Posterior cingulate gyrus (tissue), 11 donors: Measurements from ENCODE around the gene SPATA12.
A peak's percentile ranks its signal among the peaks of the same experiment; 100 is the strongest.

Experiments
- DNase-seq, 10 donors: peaks; one replicate each; pipeline versions ENCODE4 v3.0.0 to v3.0.0-alpha.2; 2020 to 2021; ENCODE audit warnings: mixed read lengths in 3 of 10
- intact Hi-C: fragments of 100-400 bp; cut with DNase I; formaldehyde crosslinking; loops from one replicate; pipeline ENCODE4 v1.15.1; 2023

The SPATA12 gene

DNA sequence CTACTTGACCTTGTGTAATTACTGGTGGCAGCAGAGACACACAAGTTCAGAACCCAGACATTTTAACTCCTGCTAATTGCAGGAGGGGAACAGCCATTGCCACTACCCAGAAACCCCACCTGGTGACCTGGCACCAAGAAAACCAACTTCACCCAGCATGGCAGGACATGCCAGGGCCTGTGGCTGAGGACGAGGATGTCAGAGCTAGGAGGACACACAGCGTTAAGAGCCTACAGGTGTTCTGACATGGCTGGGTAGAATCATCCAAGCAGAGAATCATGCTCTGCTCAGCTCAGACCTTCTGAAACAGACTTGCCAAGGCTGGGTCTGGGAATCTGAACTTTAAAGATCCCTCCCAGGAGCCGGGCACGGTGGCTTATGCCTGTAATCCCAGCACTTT lies 11.7 kb upstream of the SPATA12 start:
- intact Hi-C loops = no loop called here

DNA sequence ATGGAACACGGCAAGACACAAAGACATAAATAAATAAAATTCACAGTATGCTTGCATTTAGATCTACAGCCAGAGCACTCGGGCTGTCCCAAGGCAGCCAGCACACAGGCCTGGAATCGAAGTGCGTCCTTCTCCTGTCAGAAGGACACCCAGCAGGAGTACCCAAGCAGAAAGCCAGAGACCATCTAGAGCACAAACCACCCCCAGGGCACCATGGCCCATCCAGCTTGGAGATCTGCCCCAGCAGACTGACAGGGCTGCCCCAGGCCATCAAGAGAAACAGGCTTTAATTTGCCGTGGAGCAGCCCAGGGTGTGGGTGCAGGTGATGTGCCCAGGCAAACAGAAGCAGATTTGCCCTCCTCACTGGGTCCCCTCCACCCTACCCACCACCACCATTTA lies 7.8 kb upstream of the SPATA12 start:
- no peak for DNase-seq
- intact Hi-C loops = no loop called here

More for the DNA sequence above, 11.7 kb upstream of the SPATA12 start:
- DNase-seq = no peak

DNA sequence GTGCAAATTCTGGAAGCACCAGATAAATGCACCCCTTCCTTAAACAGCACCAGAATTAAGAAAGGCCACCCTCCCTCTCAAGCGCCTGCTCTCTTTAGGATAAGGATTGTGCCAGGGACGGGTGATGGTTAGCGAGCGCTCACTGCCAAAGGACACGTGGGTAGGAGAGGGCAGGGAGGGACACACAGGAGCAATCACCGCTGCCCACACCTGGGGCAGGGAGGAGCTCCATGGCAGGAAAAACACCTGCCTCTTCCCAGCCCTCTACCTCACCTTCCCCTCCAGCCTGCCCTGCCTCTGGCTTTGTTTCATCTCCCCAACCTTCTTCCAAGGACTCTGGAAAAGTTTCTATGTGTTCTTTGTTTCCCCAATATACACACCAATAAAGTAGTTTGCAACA lies 7.3 kb upstream of the SPATA12 start:
- intact Hi-C loops = no loop called here
- DNase-seq = no peak

DNA sequence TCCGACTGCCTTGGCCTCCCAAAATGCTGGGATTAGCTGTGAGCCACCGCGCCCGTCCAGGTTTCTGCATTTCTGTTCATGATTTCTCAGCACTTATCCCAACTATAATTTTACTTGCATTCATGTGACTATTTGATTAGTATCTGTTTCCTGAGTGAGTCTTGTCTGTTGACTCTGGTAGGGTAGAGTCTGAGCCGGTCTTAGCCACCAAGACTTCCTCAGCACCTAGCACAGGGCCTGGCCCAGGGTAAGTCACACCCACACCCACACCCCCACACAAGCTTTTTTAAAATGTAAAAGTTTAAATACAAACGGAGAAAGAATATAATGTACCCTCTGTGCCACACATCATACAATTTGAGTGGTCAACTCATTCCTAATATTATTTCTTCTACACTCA lies 3.1 kb upstream of the SPATA12 start:
- DNase-seq = no peak
- intact Hi-C loops = no loop called here

DNA sequence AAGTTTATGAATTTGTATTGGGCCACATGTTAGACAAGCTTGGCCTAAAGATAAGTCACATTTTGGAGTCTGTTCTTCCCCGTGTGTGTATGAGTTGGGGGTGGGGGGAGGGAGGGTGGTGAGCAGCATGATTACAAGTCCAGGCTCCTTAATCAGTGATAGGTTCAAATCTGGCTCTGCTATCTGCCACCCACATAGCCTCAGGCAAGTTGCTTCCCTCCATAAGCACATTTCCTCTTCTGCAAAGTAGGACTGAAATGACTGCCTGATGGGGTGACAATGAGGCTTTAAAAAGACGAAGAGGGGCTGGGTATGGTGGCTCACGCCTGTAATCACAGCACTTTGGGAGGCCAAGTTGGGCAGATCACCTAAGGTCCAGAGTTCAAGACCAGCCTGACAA lies 1.1 kb upstream of the SPATA12 start:
- DNase-seq = no peak
- intact Hi-C loops = no loop called here

DNA sequence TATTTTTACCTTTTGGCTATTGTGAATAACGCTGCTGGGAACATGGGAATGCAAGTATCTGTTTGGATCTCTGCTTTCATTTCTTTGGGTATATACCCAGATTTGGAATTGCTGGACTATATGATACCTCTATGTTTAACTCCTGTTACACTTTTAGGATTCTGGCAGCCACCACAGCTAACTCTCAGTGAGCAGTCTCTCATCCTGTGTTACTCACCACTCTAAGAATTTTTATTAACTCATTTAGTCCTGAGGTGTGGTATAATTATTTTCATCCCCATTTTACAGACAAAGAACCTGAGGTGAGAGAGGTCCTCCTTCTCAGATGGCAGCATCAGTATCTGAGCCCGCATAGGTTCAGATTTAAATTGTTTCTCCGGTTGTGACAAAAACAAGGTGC lies 1.1 kb downstream of the SPATA12 start:
- DNase-seq = no peak
- intact Hi-C loops = no loop called here

DNA sequence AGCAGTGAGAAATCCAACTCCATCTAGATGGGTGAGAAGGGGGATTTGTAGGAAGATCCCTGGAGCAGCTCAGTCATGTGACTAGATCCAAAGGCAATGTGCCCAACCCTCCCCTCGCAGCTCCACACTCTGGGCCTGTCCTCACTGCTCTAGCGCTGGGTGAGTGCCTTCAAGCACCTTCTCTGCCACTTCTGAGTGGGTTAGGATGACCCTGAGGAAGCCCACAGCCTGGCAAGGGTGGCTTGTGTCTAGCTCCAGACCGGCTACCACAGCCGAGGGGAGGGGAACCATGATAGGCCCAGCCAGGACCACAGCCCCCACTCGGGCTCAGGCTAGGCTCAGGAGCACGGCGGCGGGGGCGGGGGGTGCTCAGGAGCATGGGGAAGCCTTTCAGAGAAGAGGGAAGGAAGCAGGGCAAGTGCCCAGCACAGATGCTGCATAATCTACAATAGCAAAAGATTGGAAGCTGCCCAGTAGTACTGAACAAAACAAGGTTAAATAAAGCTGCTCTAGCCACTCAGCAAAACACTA lies 1.7 kb downstream of the SPATA12 start:
- intact Hi-C loops = no loop called here
- peak in 2 of 10 donors; percentile 16 to 84 for DNase-seq

DNA sequence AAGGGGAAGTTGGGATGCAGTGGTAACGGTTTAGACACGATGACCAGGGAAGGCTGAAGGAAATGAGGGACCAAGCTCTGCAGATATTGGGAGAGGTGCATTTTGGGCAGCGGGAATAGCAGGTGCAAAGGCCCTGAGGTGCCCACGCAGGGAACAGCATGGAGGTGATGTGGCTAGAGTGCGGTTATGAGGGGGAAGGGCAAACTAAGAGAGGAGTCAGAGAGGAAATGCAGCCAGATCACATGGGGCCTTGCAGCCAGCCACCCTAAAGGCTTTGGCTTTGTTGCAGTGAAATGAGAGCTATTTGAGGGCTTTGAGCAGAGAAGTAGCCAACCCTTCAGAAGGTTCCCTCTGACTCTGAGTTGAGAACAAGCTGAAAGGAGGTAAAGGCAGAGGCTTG lies 2.6 kb downstream of the SPATA12 start:
- intact Hi-C loops = no loop called here
- DNase-seq = peak in 1 of 10 donors; percentile 41

DNA sequence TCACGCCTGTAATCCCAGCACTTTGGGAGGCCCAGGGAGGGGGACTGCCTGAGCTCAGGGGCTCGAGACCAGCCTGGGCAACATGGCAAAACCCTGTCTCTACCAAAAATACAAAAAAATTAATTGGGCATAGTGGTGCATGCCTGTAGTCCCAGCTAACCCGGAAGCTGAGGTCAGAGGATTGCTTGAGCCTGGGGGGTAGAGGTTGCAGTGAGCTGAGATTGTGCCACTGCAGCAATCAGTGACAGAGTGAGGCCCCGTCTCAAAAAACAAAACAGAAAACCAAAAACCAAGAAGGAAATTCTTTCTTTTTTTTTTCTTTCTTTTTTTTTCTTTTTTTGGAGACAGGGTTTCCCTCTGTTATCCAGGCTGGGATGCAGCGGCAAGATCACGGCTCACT lies 3.5 kb downstream of the SPATA12 start:
- peak in 1 of 10 donors; percentile 17 for DNase-seq
- intact Hi-C loops = no loop called here

DNA sequence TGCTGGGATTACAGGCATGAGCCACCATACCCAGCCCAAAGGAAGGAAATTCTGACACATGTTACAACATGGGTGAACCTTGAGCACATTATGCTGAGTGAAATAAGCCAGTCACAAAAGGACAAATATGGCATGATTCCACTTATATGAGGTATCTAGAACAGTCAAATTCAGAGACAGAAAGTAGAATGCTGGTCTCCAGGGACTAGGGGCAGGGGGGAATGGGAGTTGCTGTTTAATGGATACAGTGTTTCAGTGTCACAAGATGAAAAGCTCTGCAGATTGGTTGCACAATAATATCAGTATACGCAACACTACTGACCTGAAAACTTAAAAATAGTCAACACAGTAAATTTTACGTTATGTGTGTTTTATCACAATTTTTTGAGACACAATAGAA lies 4.1 kb downstream of the SPATA12 start:
- DNase-seq = no peak
- intact Hi-C loops = no loop called here

DNA sequence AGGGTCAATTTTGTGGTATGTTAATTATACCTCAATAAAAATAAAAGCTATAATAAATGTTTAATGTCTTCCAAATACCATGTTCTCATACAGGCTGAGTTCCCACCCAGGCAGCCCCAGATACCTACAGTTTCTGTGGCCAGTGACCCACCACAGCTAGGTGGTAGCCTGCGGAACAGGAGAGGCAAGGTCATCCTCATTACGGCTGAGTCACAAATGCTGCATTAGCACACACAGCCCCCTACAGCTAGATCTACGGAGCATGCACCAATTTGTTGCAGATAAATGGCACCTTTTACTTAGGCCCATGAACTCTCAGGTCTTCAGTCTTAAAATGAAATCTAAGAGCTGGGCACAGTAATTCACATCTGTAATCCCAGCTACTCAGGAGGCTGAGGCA lies 5.1 kb downstream of the SPATA12 start:
- intact Hi-C loops = no loop called here
- DNase-seq = no peak

DNA sequence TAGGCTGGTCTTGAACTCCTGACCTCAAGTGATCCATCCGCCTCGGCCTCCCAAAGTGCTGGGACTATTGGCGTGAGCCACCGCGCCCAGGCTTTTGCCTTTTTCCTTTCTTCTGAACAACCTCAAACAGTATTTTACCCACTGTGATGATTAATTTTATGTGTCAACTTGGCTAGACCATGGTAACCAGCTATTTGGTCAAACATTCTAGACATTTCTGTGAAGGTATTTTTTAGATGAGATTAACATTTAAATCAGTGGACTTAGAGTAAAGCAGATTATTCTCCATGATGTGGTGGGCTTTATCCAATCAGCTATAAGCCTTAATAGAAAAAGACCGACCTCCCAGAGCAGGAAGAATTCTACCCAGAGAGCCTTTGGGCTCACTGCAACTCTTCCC lies 6.0 kb downstream of the SPATA12 start:
- intact Hi-C loops = no loop called here
- DNase-seq = no peak

DNA sequence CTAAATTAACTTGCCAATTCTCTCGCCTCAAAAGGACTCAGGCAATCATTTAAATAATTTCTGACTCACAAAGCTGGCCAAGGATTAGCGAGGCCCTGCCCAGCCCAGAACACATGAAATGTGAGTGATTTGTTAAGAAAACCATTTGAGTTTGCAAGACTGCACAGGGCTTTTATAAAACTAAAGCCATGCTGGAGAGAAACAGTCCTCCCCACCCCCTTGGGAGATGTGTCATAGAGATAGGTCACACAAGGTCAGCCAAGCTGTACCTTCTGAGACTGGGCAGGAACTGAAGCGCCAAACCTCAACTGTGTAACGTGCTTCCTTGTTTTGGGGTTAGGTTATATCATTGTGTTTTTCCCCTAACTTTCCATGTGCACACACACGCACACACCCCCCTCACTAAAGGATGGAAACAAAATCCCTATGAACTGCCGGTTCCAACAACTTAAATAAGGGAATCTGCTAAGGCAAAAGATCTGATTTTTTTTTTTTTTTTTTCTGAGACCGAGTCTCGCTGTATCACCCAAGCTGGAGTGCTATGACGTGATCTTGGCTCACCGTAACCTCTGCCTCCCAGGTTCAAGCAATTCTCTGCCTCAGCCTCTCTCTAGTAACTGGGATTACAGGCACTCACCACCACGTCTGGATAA lies 8.1 kb downstream of the SPATA12 start:
- intact Hi-C loops = no loop called here
- no peak for DNase-seq

DNA sequence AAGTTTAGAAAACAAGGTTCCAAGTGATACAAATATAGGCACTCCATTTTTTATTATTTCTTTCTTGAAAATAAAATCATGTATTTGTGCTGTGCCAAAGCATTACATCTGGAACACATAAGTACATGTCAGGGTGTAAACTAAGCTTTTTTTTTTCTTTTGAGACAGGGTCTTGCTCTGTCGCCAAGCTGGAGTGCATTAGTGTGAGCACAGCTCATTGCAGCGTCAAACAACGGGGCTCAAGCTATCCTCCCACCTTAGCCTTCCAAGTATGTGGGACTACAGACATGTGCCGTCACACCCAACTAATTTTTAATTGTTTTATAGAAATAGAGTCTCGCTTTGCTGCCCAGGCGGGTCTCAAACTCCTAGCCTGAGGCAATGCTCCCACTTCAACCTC lies 9.0 kb downstream of the SPATA12 start:
- intact Hi-C loops = no loop called here
- DNase-seq = no peak

DNA sequence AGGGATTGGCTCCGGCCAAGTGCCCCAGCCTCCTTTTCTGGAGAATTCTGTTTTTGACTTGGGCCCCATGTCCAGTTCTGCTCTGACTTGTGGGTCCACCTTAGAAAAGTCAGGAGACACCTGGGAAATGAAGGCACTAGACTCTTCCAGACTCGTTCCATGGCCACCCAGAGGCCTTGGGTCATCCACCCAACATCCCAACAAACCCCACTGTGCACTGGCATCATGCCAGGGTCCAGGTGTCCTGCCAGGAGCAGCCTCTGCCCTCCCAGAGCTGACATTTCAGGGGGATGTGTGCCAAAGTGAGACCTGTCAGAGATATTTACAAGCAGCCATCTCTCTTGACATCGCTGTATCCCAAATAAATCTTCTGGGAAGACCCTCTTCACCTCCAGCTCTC lies 13.2 kb downstream of the SPATA12 start:
- no peak for DNase-seq
- intact Hi-C loops = no loop called here

DNA sequence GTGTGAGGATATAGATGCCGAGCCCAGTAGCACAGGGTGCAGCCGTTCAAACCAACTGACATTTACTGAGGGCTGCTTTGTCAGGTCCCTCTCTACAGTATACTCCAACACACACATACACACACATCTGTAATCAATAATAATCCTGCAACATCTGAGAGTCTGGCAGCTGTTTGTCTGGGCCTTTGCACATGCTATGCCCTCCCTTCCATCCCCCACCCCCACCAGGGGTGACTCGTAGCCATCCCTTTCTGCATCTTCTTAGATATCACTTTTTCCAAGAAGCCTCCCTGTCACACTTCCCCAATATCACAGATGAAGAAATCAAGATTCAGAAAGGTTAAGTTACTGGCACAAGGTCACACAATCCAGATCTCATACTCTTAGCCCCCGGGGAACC lies 13.7 kb downstream of the SPATA12 start:
- intact Hi-C loops = no loop called here
- no peak for DNase-seq

DNA sequence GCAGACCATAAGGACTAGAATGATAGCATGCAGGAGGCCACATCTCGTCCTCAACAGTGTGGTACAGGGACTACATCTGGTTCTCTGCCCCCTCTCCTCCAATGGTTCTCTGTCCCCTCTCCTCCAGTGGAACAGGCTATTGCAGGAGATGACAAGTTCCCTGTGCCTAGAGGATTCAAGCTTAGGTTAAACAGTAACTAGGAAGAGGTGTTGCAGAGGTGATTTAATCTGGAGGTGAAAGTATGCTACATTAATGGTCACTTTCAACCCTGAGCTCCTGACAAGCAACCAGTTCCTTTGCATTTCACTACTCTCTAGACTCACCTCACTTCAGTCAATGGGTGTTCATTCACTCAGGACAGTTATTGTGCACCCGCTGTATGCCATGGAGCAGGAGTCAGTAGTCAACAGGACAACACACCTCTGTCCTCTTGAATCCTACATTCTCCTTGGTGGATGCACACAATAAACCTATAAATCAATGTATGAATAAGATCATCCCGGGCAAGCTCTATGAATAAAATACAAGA lies 16.0 kb downstream of the SPATA12 start:
- no peak for DNase-seq
- intact Hi-C loops = loop anchor here (5.0 kb wide), 1 partner anchor 79 kb away; no protein-coding TSS in a partner anchor

DNA sequence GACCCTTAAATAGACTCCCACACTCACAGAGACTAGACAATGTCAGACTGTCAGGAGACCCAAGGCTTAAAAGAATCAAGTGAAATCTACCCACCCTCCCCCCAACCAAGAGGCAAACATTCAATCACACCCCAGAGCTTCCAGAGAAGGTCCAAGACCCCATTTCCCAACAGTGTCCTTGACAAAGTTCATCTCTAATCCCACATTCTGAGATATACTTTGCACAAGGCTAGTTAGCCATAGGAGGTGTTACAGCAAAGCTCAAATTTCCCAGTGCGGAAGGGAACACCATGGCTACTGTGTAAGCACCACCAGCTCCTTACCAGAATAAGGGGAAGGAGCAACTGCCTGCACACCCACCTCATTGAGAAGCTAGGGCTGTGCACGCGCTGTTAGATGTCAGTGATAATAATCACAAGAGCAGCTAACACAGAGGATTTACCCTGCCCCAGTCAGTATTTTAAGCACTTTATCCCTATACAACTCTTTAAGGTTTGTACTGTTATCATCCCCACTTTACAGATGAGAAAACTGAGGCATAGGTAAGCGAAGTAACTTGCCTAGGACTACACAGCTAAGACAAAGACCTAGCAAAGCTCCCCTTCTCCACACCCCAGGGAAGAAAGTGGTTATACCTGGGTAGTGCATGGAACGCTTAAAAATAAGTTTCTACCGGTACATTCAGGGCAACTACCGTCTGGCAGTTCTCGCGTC lies 17.3 kb downstream of the SPATA12 start:
- no peak for DNase-seq
- intact Hi-C loops = loop anchor here (5.0 kb wide), 1 partner anchor 80 kb away; no protein-coding TSS in a partner anchor

DNA sequence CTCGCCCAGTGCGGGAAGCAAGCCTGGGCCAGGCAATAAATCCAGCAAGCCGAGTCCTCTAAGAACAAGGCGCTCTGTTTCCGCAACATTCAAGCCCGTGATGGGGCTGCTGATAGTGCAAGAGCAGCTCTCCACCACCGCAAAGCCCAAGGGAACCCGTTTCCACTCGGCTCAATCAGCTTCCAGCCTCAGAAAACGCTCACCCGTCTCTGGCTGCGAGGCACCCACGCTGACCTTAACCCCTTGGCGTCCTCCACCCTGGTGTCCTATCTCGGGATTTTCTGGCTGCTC lies 17.8 kb downstream of the SPATA12 start:
- peak in 5 of 10 donors; percentile 11 to 86 (median 25) for DNase-seq
- intact Hi-C loops = loop anchor here (5.0 kb wide), 1 partner anchor 81 kb away; no protein-coding TSS in a partner anchor

DNA sequence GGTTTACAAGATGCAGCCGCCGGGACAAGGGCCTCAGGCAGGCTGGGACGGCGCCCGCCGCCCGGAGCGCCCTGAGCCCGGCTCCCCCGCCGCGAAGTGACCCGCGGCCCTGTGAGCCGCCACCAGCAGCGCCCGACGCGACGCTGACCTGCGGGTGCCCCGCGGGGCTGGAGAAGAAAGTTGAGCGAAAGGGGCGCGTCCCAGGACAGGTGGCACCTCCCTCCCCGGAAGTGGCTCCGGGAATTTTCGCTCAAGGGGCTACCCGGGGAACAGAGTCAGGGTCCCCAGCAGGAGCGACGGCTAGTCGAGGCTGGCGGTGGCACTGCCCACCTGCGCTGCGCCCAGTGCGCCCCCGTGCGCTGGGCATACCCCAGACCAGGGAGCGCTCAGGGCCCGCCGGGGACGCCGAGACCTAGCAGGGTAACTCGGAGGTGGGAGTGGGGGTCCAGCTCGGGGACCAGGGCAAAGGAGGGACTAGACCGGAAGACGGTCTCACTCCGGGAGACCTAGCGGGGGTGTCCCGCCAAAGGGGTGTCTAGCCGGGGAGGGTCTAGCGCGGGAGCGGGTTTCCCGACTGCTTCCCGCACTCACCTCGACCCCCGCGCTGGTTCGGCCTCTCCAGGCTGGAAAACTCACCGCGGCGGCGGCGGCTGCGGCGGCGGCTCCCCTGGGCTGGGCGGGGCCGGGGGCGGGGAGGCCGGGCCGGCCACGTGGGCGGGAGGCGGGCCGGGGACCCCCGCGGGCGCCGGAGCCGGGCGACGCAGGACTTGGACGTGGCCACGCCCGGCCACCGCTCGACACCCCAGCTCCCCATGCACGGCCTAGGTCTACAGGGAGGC lies 18.4 kb downstream of the SPATA12 start:
- peak in 3 of 10 donors; percentile 38 to 88 (median 70) for DNase-seq
- intact Hi-C loops = loop anchor here (5.0 kb wide), 1 partner anchor 82 kb away; no protein-coding TSS in a partner anchor

DNA sequence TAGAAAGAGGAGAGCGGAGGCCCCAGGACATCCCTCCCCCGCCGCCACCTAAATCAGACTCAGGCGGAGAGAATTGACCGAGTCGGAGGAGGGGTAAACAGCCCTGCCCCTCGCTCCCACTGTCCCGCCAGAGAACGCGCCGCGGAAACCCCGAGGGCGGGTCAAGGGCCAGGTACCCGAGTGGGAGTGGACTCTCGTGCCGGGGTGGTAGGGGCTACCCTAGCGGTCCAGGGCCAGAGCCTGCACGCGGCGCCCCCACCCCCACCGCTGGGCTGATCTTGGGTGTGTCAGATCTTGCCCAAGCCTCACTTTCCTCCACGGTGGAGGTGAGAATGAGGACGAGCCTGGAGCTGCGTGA lies 19.0 kb downstream of the SPATA12 start:
- peak in 1 of 10 donors; percentile 73 for DNase-seq
- intact Hi-C loops = loop anchor here (5.0 kb wide), 1 partner anchor 82 kb away; no protein-coding TSS in a partner anchor
